GM12892 (cell line): Measurements from ENCODE around the gene OR5AU1.

Experiments
- DNase-seq: peaks from one replicate; pipeline ENCODE4 v3.0.0; 2011; ENCODE audit not compliant: insufficient read length
- FAIRE-seq: peaks from 2 replicates; lab custom pipeline; 2011; peaks lifted over from hg19 to GRCh38; lab: Jason Lieb, UNC
- POLR2A ChIP-seq: IDR thresholded peaks from 2 replicates; pipeline ENCODE4 v1.6.1; 2011; ENCODE audit warnings: low read depth, low read length, control low read depth
- POLR2AphosphoS5 ChIP-seq: IDR thresholded peaks from 2 replicates; pipeline ENCODE4 v1.6.1; 2011; ENCODE audit warnings: low read depth, low read length, control low read depth
- TAF1 ChIP-seq: IDR thresholded peaks from 2 replicates; pipeline ENCODE4 v1.6.1; 2011; ENCODE audit warnings: low read depth, mild to moderate bottlenecking, control low read depth, low read length, borderline replicate concordance

OR5AU1 gene

DNA sequence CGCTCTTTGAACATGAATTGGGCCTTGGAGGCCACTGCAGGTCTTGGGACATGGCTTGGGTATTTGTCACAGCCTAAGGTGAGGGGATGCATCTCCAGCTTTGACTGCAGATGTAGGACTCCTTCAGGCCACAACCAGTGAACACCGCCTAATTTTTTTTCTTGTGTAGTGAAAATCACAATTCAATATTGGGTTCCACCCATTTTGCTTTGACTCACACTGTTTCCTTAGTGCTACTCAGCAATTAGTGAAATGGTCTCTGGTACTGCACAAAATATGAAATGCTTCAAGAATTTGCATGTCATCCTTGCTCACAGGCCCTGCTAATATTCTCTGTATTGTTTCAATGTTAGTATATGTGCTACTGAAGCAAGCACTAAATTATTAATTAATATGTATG is 42.5 kb downstream of the OR5AU1 start:
- TF ChIP-seq TAF1 (no peak), POLR2A (no peak), POLR2AphosphoS5 (no peak)
- FAIRE-seq (no peak), DNase-seq (no peak)

DNA sequence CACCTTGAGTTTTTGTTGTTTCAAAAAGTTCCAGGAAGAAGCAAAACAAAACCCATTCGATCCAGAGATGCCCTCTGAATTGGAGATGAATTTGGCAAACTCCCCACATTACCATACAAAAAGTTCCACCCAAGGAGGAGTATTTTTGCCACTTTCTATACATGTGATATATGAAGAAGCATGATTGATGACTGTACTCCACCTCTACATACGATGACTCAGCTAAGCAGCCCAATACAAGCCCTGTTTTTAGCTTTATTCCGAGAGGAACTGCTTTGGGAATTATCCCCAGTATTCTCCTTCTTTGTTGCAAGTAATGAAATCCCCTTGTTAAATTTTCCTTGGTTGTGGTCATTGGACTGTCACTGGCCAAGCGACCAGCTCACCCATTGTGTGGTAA is 43.6 kb downstream of the OR5AU1 start:
- FAIRE-seq (no peak), DNase-seq (no peak)

DNA sequence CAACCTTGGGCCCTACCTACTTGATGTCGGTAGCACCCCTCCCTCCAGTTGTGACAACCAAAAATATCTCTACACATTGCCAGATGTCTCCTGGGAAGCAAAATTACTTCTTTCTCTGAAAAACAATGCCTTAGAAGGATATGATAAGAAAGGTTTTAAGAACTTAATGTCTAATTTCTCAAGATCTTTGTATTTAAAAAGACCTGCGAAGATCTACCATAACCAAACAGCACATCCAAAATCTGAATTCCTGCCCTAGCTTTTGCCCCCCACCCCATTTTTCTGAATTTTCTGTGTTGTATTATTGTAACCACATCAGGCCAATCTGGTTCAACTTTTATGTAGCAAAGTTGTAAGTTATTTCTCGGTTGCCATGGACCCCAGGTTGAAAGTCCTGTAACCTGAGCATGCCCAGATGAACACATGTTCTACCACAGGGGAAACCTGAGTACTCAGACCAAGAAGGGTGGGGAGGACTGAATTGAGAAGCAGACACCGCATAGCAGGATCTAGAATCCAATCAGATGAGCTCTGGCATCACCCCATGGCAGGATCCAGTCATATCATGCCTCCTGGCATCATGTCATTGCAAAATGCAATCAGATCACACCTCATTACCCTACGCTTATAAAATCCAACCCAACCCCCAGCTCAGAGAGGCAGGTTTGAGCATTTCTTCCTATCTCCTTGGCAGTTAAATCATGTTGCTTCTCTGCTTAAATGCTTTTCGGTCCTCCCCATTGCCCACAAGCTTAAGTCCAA is 46.3 kb downstream of the OR5AU1 start:
- DNase-seq (no peak), FAIRE-seq (peak; percentile 30)
- TF ChIP-seq POLR2A, result peak; percentile 35; the same call in 1 of the 2 replicates
- 0 out of 2 replicates have a peak, but pooled peaks have one; percentile 23 for TF ChIP-seq POLR2AphosphoS5
- TF ChIP-seq TAF1, result no peak

More for the DNA sequence above, 43.6 kb downstream of the OR5AU1 start:
- TF ChIP-seq TAF1 (no peak), POLR2A (no peak), POLR2AphosphoS5 (no peak)

DNA sequence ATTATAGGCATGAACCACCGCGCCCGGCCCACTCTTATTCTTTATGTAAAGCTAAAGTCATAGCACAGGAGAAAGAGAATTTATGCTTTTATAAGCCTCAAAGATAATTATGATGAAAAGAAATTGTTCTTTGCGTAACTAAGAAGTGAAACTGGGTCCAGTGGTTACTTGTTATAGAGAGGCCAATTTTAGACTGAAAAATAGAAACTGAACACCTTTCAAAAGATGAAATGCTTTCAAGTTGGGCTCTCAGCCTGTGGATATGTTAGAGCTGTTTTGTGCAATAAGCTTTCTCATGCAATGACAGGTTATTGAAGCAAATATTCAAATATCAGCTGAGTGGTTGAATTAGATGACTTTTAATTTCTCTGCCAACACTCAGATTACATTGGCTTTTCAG is 47.1 kb downstream of the OR5AU1 start:
- FAIRE-seq, result no peak
- DNase-seq, result no peak
- TF ChIP-seq POLR2A, result no peak
- TF ChIP-seq TAF1, result no peak
- no peak for TF ChIP-seq POLR2AphosphoS5

DNA sequence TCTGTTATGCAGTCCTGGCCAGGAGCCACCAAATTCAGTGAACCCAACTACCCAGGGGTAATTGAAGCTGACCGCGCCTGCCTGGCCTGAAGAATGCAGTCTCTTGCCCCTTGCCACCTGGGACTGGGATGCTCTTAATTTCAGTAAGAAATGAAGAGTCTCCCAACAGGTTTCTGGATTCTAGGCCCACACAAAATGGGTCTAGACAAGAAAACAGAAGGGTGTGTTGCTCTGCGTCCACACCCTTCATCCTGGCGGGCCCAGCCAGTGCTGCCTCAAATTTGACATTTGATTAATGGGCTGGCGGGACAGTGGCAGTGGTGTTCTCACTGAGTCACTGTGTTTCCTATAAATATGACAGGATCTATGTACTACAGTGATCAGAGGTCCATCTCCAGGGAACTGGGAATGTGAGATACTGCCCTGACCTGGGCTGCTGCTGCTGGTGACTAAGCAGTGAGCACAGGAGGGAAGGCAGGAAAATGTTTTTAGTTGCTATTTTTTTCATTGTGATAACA is 48.5 kb downstream of the OR5AU1 start:
- DNase-seq (no peak), FAIRE-seq (no peak)
- TF ChIP-seq POLR2A (no peak), POLR2AphosphoS5 (no peak), TAF1 (no peak)

DNA sequence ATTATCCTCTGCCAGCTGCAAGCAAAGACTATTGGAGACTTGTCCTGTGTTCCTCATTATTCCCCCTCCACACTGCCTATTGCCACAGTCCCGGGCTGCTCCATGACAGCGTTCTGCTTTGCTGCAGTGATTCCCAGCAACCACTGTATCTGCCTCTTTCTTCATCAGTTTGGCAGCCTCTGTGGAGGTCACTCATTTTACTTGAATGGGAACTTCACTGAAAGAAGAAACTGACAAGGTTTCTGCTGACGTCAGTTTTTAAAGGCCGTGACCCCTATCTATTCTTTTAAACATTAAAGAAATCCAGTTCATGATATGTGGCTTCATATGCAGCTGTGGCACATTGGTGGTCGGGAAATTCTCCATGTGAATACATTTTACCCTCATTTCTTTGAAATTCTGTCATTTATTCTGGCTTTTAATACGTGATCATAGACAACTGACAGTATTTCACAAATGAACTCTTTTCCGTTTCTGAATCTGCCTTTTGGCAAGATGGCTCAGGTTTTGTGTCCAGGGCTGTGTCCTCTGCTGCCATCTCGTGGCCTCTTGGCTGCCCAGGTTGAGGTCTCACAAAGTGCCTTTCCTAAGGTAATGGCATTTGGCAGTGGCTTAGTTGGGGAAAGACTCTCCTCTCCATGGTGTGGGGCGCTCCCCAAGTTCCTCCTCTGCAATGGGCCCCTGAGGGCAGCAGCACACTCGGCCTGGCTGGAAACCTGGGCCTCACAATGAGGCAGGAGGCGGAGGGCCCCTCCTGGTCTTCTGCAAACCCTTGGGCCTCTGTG is 49.2 kb downstream of the OR5AU1 start:
- peak; percentile 63 for FAIRE-seq

DNA sequence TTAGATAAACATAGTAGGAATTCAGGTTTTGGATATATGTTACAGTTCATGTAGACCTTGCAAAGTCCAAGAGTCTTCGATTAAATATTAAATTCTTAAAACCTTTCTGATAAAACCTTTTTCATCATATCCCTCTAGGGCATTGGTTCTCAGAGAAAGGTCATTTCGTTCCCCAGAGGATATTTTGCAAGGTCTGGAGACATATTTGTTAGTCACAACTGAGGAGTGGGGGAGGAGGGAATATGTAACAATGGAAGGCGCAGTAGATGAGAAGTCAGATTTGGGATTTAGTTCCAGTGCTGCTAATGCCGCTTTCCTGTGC is 49.7 kb downstream of the OR5AU1 start:
- DNase-seq (no peak), FAIRE-seq (no peak)
- TF ChIP-seq POLR2A (no peak), TAF1 (no peak), POLR2AphosphoS5 (no peak)

More for the DNA sequence above, 49.2 kb downstream of the OR5AU1 start:
- no peak for TF ChIP-seq POLR2AphosphoS5
- no peak for TF ChIP-seq TAF1
- TF ChIP-seq POLR2A, result no peak
- DNase-seq, result no peak

DNA sequence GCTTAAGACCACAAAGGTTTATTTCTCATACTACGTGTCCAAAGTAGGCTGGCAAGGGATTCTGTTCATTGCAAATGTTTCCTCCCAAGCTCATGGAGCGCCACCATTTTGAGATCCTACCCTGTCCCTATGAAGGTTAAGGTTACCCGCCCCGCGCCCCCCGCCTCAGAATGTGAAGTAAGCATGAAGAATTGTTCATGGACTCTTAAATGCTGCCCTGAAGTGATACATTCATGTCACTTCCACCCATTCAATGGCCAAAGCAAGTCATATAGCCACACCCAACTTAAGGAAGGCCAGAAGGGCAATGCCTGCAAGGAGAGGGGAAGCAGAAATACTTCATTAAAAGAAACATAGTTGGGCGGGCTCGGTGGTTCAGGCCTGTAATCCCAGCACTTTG is 50.8 kb downstream of the OR5AU1 start:
- no peak for FAIRE-seq
- no peak for TF ChIP-seq POLR2A
- DNase-seq, result no peak
